SIG-M5 treated with dmso at 0.1 percent for 504 hours (cell line): ENCODE data around the gene JDP2.

Source experiments
- DNase-seq: peaks from one replicate; lab custom pipeline; 2025; ENCODE audit not compliant: unreplicated experiment; lab: John Stamatoyannopoulos, UW

The JDP2 gene

GRCh38 chr14:75409316-75410205 lies 18.3 kb upstream of the JDP2 start:
- DNase-seq = no peak

GRCh38 chr14:75411214-75411540 lies 16.6 kb upstream of the JDP2 start:
- DNase-seq = no peak

DNA sequence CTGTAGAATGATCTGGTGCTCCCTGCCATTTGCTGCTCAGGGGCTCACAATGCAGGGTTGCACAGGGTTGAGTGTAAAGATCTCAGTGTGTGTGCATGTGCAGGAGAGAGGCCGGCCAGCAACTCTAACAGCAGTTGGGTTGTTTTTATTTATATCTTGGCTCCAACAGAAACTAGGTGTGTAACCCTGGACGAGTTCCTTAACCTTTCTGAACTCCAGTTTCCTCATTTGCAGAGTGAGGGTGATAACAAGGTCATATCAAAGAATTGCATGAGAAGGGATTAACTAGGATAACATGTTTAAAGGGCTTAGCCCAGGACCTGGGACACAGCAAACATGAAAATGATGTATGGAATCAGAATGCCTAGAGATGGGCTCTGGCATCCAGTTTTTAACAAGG lies 14.8 kb upstream of the JDP2 start:
- no peak for DNase-seq

DNA sequence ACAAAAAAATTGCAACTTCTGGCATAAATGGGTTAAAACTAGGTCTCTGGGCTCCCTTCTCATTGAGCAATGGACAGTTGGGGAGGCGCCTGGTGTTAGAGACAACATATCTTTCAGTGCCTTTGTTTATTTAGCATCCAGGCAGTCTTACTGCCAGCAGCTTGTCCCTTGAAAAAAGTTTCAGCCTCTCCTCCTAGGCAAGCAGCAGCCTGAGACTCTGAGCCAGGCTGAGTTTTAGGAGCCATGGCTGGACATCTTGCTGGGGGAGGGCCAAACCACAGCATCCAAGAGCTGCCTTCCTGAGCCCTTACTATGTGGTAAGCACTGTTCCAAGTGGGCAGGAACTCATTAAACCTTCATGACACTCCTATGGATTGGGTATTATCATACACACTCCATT lies 10.1 kb upstream of the JDP2 start:
- no peak for DNase-seq

- DNase-seq = no peak
Observed at GRCh38 chr14:75418850-75419768, 8.7 kb upstream of the JDP2 start.

- no peak for DNase-seq
Observed at GRCh38 chr14:75422169-75422568, 5.7 kb upstream of the JDP2 start.

GRCh38 chr14:75424496-75424895 lies 3.3 kb upstream of the JDP2 start:
- DNase-seq = no peak

DNA sequence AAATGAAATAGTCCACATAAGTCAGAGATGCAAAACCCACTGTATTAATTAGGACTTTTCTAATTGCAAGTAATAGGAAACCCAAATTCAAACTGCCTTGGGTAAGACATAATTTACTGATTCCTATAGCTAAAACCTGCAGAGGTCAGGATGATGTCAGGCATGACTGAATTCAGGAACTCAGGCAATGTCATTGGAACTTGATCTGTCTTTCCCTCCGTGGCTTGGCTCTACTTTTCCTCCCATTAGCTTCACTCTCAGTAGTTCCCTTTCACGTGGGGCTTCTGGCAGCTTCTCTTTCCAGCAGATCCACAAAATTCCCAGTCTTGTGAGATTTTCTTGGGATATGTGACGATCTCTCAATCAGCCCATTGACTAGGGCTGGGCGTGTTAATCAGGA lies 2.4 kb upstream of the JDP2 start:
- DNase-seq = no peak

- DNase-seq = peak; percentile 84
Observed at GRCh38 chr14:75426332-75427125, 1.3 kb upstream of the JDP2 start.

DNA sequence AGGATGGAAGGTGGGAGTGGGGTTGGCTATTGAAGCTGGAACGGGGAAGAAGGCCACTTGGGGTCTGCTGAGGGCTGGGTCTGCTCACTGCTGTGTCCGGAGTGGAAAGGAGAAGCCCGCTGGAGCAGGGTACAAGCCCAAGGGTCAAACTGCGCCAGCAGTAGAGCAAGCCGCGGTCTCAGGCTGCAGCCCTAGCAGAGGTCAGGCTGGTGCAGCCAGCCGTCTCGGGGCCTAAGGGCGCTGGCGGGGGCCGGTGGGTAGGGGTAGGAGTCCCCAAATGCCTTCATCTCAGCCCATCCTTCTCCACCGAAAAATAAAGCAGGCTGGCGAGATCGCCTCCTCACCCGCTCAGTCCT lies 718 bp upstream of the JDP2 start:
- no peak for DNase-seq

- no peak for DNase-seq
Observed at GRCh38 chr14:75428230-75429104, 645 bp downstream of the JDP2 start.

GRCh38 chr14:75429562-75429961 lies 1.7 kb downstream of the JDP2 start:
- DNase-seq = no peak

GRCh38 chr14:75430116-75430515 lies 2.3 kb downstream of the JDP2 start:
- no peak for DNase-seq

GRCh38 chr14:75430526-75430925 lies 2.7 kb downstream of the JDP2 start:
- DNase-seq = no peak

- DNase-seq = no peak
Observed at GRCh38 chr14:75430976-75431375, 3.2 kb downstream of the JDP2 start.

- DNase-seq = no peak
Observed at GRCh38 chr14:75431827-75432226, 4.0 kb downstream of the JDP2 start.

GRCh38 chr14:75432411-75432810 lies 4.6 kb downstream of the JDP2 start:
- no peak for DNase-seq

GRCh38 chr14:75433631-75434071 lies 5.8 kb downstream of the JDP2 start:
- DNase-seq = no peak

GRCh38 chr14:75434138-75434889 lies 6.5 kb downstream of the JDP2 start:
- no peak for DNase-seq

DNA sequence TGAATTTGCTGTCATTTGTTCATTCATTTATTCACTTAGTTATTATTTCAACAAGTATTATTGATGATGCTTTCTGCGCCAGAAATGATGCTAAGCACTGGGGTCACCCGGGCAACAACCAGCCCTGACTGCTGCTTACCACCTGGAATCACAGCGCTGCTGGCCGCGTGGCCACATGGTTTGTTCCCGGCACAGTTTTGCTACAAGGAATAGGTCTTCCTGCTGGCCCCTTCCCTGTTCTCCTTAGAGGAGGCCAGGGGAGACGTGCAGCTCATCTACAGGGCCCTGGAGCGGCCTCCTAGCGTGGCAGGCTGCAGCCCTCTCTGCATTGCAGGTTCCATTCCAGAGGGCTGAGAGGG lies 7.0 kb downstream of the JDP2 start:
- DNase-seq = no peak
